Panc1 (cell line): ENCODE measurements around the gene FGF14. TPM values are rescaled to one million over a fixed set of nuclear protein-coding genes. Genes with fewer than 3 reads are reported as not detected.

ENCODE experiments used
- ATAC-seq: fragments of 200-7000 bp; cut with Tn5 transposase; 2 replicates; pipeline ENCODE4 v1.9.1; 2020; ENCODE audit warnings: mild to moderate bottlenecking, moderate library complexity
- BruUV-seq: library from RNA; stranded (reverse); fragments of 400-500 nt; replicated peaks from 2 replicates; lab custom pipeline; 2021; lab: Mats Ljungman, UMichigan
- CTCF ChIA-PET: fragments of 300-600 bp; sonication (Branson Sonifier 250); formaldehyde crosslinking; loops from one replicate; lab custom pipeline; 2022; ENCODE audit warnings: antibody characterized with exemption; lab: Charles Lee
- POLR2A ChIA-PET: fragments of 300-600 bp; sonication (Branson Sonifier 250); formaldehyde crosslinking; loops from one replicate; lab custom pipeline; 2022; ENCODE audit warnings: antibody characterized with exemption; lab: Charles Lee
- DNase-seq: peaks from one replicate; pipeline ENCODE4 v3.0.0-alpha.2; 2010; ENCODE audit warnings: low read depth, low spot score
- H3K27ac ChIP-seq: 2 replicates; pipeline ENCODE4 v1.5.1; 2011; ENCODE audit warnings: mild to moderate bottlenecking, low read length, inconsistent platforms
- H3K27me3 ChIP-seq: fragments of 200-500 bp; sonication (Bioruptor generic); 2 replicates; pipeline ENCODE4 v1.6.0; 2014; ENCODE audit warnings: low read length, inconsistent platforms; ENCODE audit not compliant: control insufficient read depth, insufficient read depth
- H3K36me3 ChIP-seq: fragments of 200-500 bp; sonication (Bioruptor generic); 2 replicates; pipeline ENCODE4 v1.5.1; 2014; ENCODE audit warnings: inconsistent platforms, mild to moderate bottlenecking, low read length, moderate library complexity; ENCODE audit not compliant: control insufficient read depth, insufficient read depth
- H3K4me1 ChIP-seq: 2 replicates; pipeline ENCODE4 v1.5.1; 2011; ENCODE audit warnings: inconsistent platforms, mild to moderate bottlenecking, low read length, moderate library complexity; ENCODE audit not compliant: control insufficient read depth, insufficient read depth
- H3K4me3 ChIP-seq, 2 experiments: 2 replicates each; pipeline ENCODE4 v1.5.1; 2011 to 2012; ENCODE audit warnings: low read depth in 2 of 2, low read length in 2 of 2, mild to moderate bottlenecking in 2 of 2, inconsistent platforms in 1 of 2, moderate library complexity in 1 of 2
- H3K9me3 ChIP-seq: fragments of 200-500 bp; sonication (Bioruptor generic); 2 replicates; pipeline ENCODE4 v1.5.1; 2014; ENCODE audit warnings: low read depth, mild to moderate bottlenecking, inconsistent platforms, low read length, moderate library complexity; ENCODE audit not compliant: control insufficient read depth, insufficient read depth
- POLR2AphosphoS5 ChIP-seq: IDR thresholded peaks from 2 replicates; pipeline ENCODE4 v1.6.1; 2012; ENCODE audit warnings: mild to moderate bottlenecking, low read depth, low read length, moderate library complexity
- SIN3A ChIP-seq: IDR thresholded peaks from 2 replicates; pipeline ENCODE4 v1.6.1; 2012; ENCODE audit warnings: low read depth, mild to moderate bottlenecking, low read length, moderate library complexity, borderline replicate concordance; ENCODE audit not compliant: insufficient read depth
- TCF7L2 ChIP-seq: IDR thresholded peaks from 2 replicates; pipeline ENCODE4 v1.6.1; 2011; ENCODE audit warnings: mild to moderate bottlenecking, low read depth, low read length, inconsistent platforms
- in situ Hi-C: cut with HindIII; loops from 2 replicates; pipeline ENCODE4 v1.10.0; 2016; ENCODE audit warnings: low sequenced_read_pairs, low pct_unique_long_range_greater_than_20kb
- intact Hi-C: fragments of 100-400 bp; cut with micrococcal nuclease; formaldehyde crosslinking; loops from one replicate; pipeline ENCODE4 v1.10.0; 2022; ENCODE audit not compliant: unreplicated experiment
- total RNA-seq: library from RNA; stranded (reverse); gene quantifications from one replicate; pipeline ENCODE4 v1.2.1, GENCODE V29; 2021; ENCODE audit not compliant: unreplicated experiment
- TF ChIP-seq, protein P1 (sequence below): fragments of 450-650 bp; IDR thresholded peaks from 2 replicates; pipeline ENCODE4 v1.5.1; 2017; ENCODE audit warnings: mild to moderate bottlenecking
- TF ChIP-seq, protein P2 (sequence below), 2 experiments: IDR thresholded peaks; 2 replicates each; pipeline ENCODE4 v1.6.1; 2011 to 2012; ENCODE audit warnings: low read depth in 2 of 2, control low read depth in 1 of 2, low read length in 1 of 2, mild to moderate bottlenecking in 1 of 2, moderate library complexity in 1 of 2; ENCODE audit not compliant: insufficient read depth in 1 of 2

Gene FGF14
- total RNA-seq, 1 experiment from 2014 or later = 0.03 TPM

DNA sequence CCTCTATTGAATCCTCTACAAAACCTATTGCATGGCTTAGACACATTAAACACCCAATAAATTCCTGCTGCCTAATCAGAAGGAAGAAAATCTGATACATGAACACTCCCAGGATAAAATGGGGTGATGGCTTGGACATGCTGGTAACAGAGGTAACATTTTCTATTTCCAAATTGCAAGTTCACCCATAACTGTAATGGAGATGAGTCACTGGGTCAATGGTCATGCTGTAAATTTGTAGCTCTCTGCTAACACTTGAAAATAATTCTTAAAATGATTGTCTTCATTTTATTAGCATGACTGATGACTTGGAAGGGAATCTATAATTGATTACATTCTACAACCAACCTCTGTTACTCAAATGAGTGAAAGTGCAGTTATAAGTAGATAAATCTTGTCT lies 434.1 kb downstream of the FGF14 start:
- ChIA-PET CTCF (no interaction called here), POLR2A (no interaction called here)
- Histone ChIP-seq H3K27ac (no peak overlapping the region), H3K36me3 (no peaks in the 10 kb centered on the region), H3K27me3 (no peaks in the 10 kb centered on the region), H3K4me3 (no peak overlapping the region), H3K9me3 (no peaks in the 10 kb centered on the region), H3K4me1 (no peaks in the 10 kb centered on the region)
- no TSS peak for BruUV-seq
- no peak for DNase-seq
- in situ Hi-C loops = no loop called here
- intact Hi-C loops = no loop called here
- TF ChIP-seq TCF7L2 = no peak
- TF ChIP-seq, protein P1, sequence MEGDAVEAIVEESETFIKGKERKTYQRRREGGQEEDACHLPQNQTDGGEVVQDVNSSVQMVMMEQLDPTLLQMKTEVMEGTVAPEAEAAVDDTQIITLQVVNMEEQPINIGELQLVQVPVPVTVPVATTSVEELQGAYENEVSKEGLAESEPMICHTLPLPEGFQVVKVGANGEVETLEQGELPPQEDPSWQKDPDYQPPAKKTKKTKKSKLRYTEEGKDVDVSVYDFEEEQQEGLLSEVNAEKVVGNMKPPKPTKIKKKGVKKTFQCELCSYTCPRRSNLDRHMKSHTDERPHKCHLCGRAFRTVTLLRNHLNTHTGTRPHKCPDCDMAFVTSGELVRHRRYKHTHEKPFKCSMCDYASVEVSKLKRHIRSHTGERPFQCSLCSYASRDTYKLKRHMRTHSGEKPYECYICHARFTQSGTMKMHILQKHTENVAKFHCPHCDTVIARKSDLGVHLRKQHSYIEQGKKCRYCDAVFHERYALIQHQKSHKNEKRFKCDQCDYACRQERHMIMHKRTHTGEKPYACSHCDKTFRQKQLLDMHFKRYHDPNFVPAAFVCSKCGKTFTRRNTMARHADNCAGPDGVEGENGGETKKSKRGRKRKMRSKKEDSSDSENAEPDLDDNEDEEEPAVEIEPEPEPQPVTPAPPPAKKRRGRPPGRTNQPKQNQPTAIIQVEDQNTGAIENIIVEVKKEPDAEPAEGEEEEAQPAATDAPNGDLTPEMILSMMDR = no peak
- no peak for TF ChIP-seq POLR2AphosphoS5
- TF ChIP-seq, protein P2, sequence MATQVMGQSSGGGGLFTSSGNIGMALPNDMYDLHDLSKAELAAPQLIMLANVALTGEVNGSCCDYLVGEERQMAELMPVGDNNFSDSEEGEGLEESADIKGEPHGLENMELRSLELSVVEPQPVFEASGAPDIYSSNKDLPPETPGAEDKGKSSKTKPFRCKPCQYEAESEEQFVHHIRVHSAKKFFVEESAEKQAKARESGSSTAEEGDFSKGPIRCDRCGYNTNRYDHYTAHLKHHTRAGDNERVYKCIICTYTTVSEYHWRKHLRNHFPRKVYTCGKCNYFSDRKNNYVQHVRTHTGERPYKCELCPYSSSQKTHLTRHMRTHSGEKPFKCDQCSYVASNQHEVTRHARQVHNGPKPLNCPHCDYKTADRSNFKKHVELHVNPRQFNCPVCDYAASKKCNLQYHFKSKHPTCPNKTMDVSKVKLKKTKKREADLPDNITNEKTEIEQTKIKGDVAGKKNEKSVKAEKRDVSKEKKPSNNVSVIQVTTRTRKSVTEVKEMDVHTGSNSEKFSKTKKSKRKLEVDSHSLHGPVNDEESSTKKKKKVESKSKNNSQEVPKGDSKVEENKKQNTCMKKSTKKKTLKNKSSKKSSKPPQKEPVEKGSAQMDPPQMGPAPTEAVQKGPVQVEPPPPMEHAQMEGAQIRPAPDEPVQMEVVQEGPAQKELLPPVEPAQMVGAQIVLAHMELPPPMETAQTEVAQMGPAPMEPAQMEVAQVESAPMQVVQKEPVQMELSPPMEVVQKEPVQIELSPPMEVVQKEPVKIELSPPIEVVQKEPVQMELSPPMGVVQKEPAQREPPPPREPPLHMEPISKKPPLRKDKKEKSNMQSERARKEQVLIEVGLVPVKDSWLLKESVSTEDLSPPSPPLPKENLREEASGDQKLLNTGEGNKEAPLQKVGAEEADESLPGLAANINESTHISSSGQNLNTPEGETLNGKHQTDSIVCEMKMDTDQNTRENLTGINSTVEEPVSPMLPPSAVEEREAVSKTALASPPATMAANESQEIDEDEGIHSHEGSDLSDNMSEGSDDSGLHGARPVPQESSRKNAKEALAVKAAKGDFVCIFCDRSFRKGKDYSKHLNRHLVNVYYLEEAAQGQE (IDR thresholded peaks at IDR 0.05; ENCODE audit: insufficient read depth in 1 of 2, low read depth in 2 of 2, low read length in 1 of 2) = no peak
- TF ChIP-seq SIN3A = no peak
- no peak for ATAC-seq

- Histone ChIP-seq H3K4me3 (no peak overlapping the region), H3K36me3 (no peaks in the 10 kb centered on the region), H3K9me3 (no peaks in the 10 kb centered on the region), H3K27me3 (no peaks in the 10 kb centered on the region), H3K27ac (no peak overlapping the region), H3K4me1 (no peaks in the 10 kb centered on the region)
- no peak for TF ChIP-seq SIN3A
- TF ChIP-seq, protein P1 = no peak
- TF ChIP-seq TCF7L2 = no peak
- TF ChIP-seq POLR2AphosphoS5 = no peak
- TF ChIP-seq, protein P2 (IDR thresholded peaks at IDR 0.05; ENCODE audit: insufficient read depth in 1 of 2, low read depth in 2 of 2, low read length in 1 of 2) = no peak
- BruUV-seq = no TSS peak
- ChIA-PET CTCF (no interaction called here), POLR2A (no interaction called here)
- intact Hi-C loops = no loop called here
- in situ Hi-C loops = no loop called here
- ATAC-seq (no peak), DNase-seq (no peak)
Observed at GRCh38 chr13:101967216-101967615, 434.6 kb downstream of the FGF14 start.
